Activated CD8-positive, alpha-beta memory T cell treated with anti-CD3 and anti-CD28 coated beads, Interleukin-2, amount 50 U/mL, for 1 hour (primary cell): ENCODE measurements around the gene ZNF511.

Experiments used
- DNase-seq: peaks from one replicate; pipeline ENCODE4 v3.0.0-alpha.2; 2020; ENCODE audit errors: extremely low read depth

The ZNF511 gene

DNA sequence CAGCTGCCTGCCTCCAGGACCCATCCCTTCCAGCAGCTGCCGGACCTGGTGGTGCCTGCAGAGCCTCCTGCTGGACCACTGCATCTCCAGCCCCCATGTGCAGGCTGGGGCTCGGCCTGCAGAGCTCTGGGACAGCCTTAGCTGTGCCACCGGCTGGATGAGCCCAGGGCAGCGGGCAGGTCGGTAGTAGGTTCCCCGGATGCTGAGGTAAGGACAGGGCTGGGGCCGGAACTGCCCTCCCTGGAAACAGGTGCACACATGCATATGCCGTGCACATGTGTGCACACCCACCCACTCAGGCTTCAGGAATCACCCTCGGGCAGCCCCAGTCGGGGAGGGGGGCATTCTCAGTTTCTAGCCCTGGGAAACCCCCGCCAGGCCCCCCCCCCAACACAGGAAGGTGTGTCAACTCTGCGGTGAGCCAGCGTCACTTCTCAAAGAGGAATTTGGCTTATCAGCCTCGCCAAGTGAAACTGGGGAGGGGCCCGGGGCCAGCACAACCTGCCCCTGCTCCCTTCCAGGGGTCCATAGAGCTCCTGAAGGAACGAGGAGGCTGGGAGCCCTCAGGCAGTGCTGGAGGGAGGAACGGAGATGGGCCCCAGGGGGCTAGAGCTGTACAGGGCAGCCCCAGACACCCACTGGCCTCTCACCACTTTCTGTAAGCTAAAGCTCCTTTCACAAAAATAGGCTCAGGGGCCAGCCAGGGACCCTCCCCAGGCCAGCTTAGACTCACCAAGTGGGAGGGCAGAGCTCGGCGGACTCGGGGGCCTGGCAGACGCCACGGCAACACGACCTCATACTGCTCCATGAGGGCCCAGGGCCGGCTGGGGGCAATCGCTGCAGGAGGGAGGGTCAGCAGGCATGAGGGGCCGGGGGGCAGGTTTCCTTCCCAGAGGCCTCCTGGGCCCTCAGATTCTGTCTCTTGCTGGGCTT is 33.7 kb upstream of the ZNF511 start:
- peak; percentile 72 for DNase-seq

DNA sequence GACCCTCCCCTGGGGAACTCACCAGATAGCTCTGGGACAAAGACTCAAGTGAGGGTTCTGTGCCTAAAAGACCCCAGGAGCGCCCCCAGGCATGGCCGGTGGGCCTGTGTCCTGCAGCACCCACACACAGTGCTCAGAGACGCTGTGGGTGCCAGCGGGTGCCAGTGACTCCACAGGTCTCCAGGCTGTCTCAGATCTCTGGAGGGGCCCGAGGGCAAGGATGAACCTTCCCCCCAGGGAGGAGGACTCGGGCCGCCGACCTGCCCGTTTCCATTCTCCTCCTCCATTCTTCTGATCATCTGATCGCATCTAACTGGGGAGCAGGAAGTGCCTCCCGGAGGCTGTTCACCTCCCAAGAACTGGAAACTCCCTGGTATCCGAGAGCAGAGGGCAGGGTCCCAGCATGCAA is 33.0 kb upstream of the ZNF511 start:
- no peak for DNase-seq

DNA sequence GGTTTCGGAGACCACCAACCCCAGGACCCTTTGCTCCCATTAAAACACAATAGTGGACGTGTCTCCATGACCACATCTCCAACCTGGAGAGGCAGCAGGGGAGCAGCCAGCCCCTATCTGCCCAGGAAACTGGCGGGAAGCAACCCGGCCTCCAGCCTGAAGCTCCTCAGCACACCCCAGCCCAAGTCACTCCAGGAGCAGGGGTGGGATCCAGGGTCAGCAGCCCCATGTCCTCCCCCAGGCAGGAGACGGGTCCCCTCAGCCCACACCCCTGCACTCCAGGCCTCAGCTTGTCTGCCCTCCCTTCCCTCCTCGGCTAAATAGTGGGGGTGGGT is 32.6 kb upstream of the ZNF511 start:
- DNase-seq, result no peak

DNA sequence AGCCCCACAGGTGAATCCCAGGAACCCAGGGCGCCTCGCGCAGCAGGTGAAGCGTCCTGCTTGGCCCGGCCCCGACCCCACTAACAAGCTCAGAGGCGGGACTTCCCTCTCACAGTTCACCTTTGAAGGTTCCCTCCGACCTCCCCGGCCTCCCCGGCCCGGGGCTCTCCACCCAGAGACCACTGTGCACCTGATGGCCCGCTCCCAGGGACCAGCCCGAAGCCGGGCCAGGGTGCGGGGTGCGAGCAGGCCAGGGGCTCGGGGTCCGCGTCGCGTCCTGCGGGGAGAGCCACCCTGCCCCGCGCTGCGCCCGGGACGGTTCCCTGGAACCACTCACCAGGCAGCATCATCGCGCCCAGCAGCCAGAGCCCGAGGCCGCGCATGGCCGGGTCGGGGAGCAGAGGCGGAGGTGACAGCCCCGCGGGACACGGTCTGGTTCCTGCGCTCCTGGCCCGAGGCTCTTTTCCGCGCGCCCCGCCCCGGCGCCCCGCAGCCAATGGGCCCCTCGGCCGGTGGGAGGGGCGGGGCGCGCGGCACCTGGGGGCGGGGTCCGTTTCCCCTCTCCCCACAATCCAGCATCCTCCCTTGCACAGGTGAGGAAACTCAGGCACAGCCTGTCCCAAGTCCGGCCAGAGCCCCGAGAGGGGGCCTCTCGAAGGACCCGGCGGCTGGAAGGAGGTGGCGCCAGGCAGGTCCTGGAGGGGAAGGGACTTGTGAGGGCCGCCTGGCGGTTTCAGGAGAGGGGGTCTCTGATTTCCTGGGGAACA is 32.1 kb upstream of the ZNF511 start, which contains the start of gene ADAM8:
Gene ADAM8, minus strand, starts transcription at position 434 of the 767 bp plus-strand sequence. Its CDS starts 51 bp downstream, at position 383.
- DNase-seq, result no peak

- DNase-seq, result no peak
These were observed 31.3 kb upstream of the ZNF511 start for GRCh38 chr10:133277277-133277992.

- DNase-seq, result no peak
These were observed 30.6 kb upstream of the ZNF511 start for GRCh38 chr10:133277993-133278576.

- no peak for DNase-seq
These were observed 30.0 kb upstream of the ZNF511 start for GRCh38 chr10:133278577-133279265.

GRCh38 chr10:133279326-133280226 is 29.1 kb upstream of the ZNF511 start:
- no peak for DNase-seq

GRCh38 chr10:133280391-133281059 is 28.2 kb upstream of the ZNF511 start:
- DNase-seq, result no peak

DNA sequence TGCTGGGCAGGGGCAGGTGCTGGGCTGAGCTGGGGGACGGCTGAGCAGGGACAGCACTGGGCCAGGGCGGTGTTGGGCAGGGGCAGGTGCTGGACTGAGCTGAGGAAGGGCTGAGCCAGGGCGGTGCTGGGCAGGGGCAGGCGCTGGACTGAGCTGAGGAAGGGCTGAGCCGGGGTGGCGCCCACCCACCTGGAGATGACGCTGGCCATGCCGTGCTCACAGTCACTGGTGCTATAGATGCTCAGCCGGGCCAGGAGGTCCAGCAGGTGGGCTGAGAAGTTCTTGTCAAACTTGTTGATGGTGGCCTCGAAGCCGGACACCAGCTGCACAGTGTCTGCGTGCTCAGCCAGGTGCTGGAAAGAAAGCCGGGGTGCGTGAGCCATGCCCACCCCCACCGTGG is 27.6 kb upstream of the ZNF511 start:
- no peak for DNase-seq

- no peak for DNase-seq
These were observed 26.9 kb upstream of the ZNF511 start for GRCh38 chr10:133281628-133282372.

- DNase-seq, result no peak
These were observed 25.8 kb upstream of the ZNF511 start for GRCh38 chr10:133282846-133283390.

DNA sequence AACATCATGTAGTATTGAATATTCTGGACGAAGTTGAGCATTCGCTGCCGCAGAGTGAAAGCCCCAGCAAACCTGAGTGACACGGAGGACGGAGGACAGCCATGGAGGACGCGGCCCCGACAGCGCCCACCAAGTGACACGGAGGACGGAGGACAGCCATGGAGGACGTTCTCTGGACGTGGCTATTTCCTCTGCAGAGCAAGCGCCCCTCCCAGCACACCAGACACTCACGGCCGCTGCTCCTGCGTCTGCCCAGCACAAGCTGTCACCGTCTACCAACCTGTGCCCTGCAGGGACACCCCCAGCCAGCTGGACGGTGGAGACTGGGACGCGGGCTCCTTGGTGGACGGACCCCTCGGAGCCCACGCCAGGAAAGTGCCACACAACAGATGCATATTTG is 24.8 kb upstream of the ZNF511 start:
- DNase-seq, result no peak

- DNase-seq, result no peak
These were observed 23.5 kb upstream of the ZNF511 start for GRCh38 chr10:133285217-133285616.

GRCh38 chr10:133286366-133286765 is 22.3 kb upstream of the ZNF511 start:
- no peak for DNase-seq

- DNase-seq, result no peak
These were observed 20.7 kb upstream of the ZNF511 start for GRCh38 chr10:133287832-133288500.

GRCh38 chr10:133289761-133290160 is 19.0 kb upstream of the ZNF511 start:
- DNase-seq, result no peak
